K562 (cell line): Measurements from ENCODE around the gene COMMD10. TPM values are rescaled to one million over a fixed set of nuclear protein-coding genes. Genes with fewer than 3 reads are reported as not detected.

Experiments
- ASH1L ChIP-seq: fragments of 450-650 bp; IDR thresholded peaks from 2 replicates; pipeline ENCODE4 v1.6.1; 2018; ENCODE audit warnings: borderline replicate concordance, mild to moderate bottlenecking, low read depth; ENCODE audit not compliant: partially characterized antibody
- ESRRA ChIP-seq: fragments of 450-650 bp; IDR thresholded peaks from 2 replicates; pipeline ENCODE4 v1.6.1; 2014; ENCODE audit warnings: low read depth, mild to moderate bottlenecking, moderate library complexity, borderline replicate concordance
- FOSL1 ChIP-seq: fragments of 200-800 bp; sonication (Bioruptor generic); conservative IDR thresholded peaks from 2 replicates; pipeline ENCODE4 v1.6.1; 2016; ENCODE audit warnings: missing genetic modification characterization, missing compliant biosample characterization
- GABPB2 ChIP-seq: fragments of 250-450 bp; sonication (Bioruptor Pico); conservative IDR thresholded peaks from 2 replicates; pipeline ENCODE4 v1.5.1; 2021; ENCODE audit warnings: mild to moderate bottlenecking
- GATA2 ChIP-seq: sonication (generic); formaldehyde crosslinking; IDR thresholded peaks from 2 replicates; pipeline ENCODE4 v1.4.0; 2020; ENCODE audit warnings: mild to moderate bottlenecking, missing genetic modification reagents
- HDGF ChIP-seq: fragments of 450-650 bp; IDR thresholded peaks from 2 replicates; pipeline ENCODE4 v1.6.1; 2016
- HNRNPLL ChIP-seq: fragments of 200-400 bp; formaldehyde crosslinking; IDR thresholded peaks from 2 replicates; pipeline ENCODE4 v1.6.1; 2017; ENCODE audit warnings: low read length, low read depth, mild to moderate bottlenecking; ENCODE audit not compliant: poor library complexity, severe bottlenecking
- SMAD2 ChIP-seq: fragments of 150-350 bp; IDR thresholded peaks from 2 replicates; pipeline ENCODE4 v1.6.1; 2014; ENCODE audit warnings: low read depth, mild to moderate bottlenecking, low read length
- SMARCC2 ChIP-seq: fragments of 450-650 bp; IDR thresholded peaks from 2 replicates; pipeline ENCODE4 v1.6.1; 2017; ENCODE audit warnings: antibody characterized with exemption, moderate library complexity, mild to moderate bottlenecking, low read depth
- SP2 ChIP-seq: IDR thresholded peaks from 2 replicates; pipeline ENCODE4 v1.6.1; 2011; ENCODE audit warnings: mild to moderate bottlenecking, low read depth, low read length, moderate library complexity; ENCODE audit not compliant: poor library complexity, severe bottlenecking; ENCODE audit errors: extremely low read depth
- ZFPM2 ChIP-seq: fragments of 250-450 bp; sonication (Bioruptor Pico); IDR thresholded peaks from 2 replicates; pipeline ENCODE4 v1.5.1; 2022; ENCODE audit warnings: mild to moderate bottlenecking
- ZNF583 ChIP-seq: fragments of 250-450 bp; sonication (Bioruptor Pico); IDR thresholded peaks from 2 replicates; pipeline ENCODE4 v1.4.0; 2020
- polyA plus RNA-seq, 8 experiments: library from polyadenylated mRNA; depleted of rRNA in 4 of 8; stranded (reverse) in 5 of 8; unstranded in 3 of 8; fragments of >200 nt; fragmentation: Nextera tagmentation in 2 of 8; fragmentation: Illumina TruSeq in 1 of 8; extraction: Ambion mirVana in 2 of 8; extraction: Trizol in 1 of 8; gene quantifications; 2 replicates each; pipeline versions ENCODE4 v1.2.1 to v1.2.3, GENCODE V29; 2011 to 2014; ENCODE audit warnings: inconsistent platforms in 1 of 8, missing spikeins in 1 of 8
- total RNA-seq, 7 experiments: library from RNA; depleted of rRNA in 6 of 7; stranded (reverse); fragments of >200 nt in 6 of 7; fragmentation: Illumina TruSeq in 2 of 7; extraction: Trizol in 2 of 7; gene quantifications; 2 replicates each; pipeline versions ENCODE4 v1.2.1 to v1.2.3, GENCODE V29; 2011 to 2021; ENCODE audit warnings: low replicate concordance in 1 of 7
- TF ChIP-seq, protein P1 (sequence below): sonication (generic); formaldehyde crosslinking; IDR thresholded peaks from 2 replicates; pipeline ENCODE4 v1.8.0; 2022; ENCODE audit warnings: missing genetic modification reagents, mild to moderate bottlenecking, moderate library complexity, borderline replicate concordance
- TF ChIP-seq, protein P2 (sequence below): fragments of 250-450 bp; sonication (Bioruptor Pico); IDR thresholded peaks from 2 replicates; pipeline ENCODE4 v1.8.0; 2022; ENCODE audit warnings: moderate library complexity, mild to moderate bottlenecking, inconsistent platforms
- TF ChIP-seq, protein P3 (sequence below): sonication (generic); formaldehyde crosslinking; IDR thresholded peaks from 2 replicates; pipeline ENCODE4 v1.8.1; 2023; ENCODE audit warnings: mild to moderate bottlenecking, missing genetic modification reagents
- TF ChIP-seq, protein P4 (sequence below): fragments of 250-450 bp; sonication (Bioruptor Pico); IDR thresholded peaks from 2 replicates; pipeline ENCODE4 v1.6.1; 2021; ENCODE audit warnings: mild to moderate bottlenecking
- TF ChIP-seq, protein P5 (sequence below): fragments of 250-450 bp; sonication (Bioruptor Pico); IDR thresholded peaks from 2 replicates; pipeline ENCODE4 v1.9.0; 2021; ENCODE audit warnings: mild to moderate bottlenecking, inconsistent platforms
- TF ChIP-seq, protein P6 (sequence below): fragments of 250-450 bp; sonication (Bioruptor Pico); IDR thresholded peaks from 2 replicates; pipeline ENCODE4 v1.5.0; 2022; ENCODE audit warnings: mild to moderate bottlenecking

Gene COMMD10
- total and polyA plus RNA-seq, 9 of the 15 experiments (the other 6 are each of a cell fraction or from before 2014, with no cell fraction given): 17.9 to 101 (median 28.0) TPM

DNA sequence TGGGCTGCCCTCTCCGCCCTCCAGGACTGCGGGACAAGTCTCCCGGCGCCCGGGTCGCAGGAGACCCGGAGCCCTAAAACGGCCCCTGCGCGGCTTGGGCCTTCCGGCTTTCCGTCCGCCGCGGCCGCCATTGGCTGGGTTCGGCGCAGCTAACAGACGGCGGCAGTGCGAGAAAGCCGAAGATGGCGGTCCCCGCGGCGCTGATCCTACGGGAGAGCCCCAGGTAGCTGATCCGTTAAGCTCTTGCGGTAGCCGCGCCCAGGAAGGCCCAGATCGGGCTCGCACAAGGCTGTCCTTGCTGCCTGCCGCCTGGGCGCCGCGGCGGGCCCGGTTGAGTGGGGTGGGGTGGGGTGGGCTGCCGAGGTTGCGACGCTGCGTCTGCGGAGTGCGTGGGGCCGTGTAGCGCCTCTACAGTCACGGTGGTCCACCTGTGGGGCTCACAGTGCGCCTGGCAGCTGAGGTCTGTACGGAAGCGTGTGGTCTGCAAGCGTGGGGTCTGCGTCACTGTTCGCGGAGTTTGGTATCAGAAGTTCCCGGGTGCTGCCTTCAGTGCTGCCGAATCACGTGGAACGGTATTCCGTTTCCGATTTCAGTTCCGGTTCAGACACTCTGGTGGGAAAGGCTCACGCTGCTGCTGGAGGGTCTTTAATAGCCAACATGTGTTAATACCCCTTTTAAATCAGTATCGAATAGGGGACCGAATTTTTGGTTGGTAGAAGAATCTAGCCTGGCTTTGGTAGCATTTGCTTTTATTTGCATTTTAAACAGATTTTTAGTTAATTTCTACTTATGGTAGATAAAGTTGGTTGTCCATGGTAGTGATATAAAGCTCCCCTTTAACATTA is at the start of gene COMMD10 (continued):
- TF ChIP-seq, protein P1, sequence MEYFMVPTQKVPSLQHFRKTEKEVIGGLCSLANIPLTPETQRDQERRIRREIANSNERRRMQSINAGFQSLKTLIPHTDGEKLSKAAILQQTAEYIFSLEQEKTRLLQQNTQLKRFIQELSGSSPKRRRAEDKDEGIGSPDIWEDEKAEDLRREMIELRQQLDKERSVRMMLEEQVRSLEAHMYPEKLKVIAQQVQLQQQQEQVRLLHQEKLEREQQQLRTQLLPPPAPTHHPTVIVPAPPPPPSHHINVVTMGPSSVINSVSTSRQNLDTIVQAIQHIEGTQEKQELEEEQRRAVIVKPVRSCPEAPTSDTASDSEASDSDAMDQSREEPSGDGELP (CRISPR knock-in tag): peak; percentile 86
- TF ChIP-seq ZNF583 (CRISPR knock-in tag) (no peak), HDGF (no peak), GABPB2 (CRISPR knock-in tag) (no peak), GATA2 (no peak), ZFPM2 (CRISPR knock-in tag) (no peak), SMARCC2 (no peak), FOSL1 (tag) (peak; percentile 9; the same call in 1 of the 2 replicates), SP2 (no peak), ASH1L (no peak), ESRRA (no peak), HNRNPLL (peak; percentile 53), SMAD2 (no peak)
- TF ChIP-seq, protein P2, sequence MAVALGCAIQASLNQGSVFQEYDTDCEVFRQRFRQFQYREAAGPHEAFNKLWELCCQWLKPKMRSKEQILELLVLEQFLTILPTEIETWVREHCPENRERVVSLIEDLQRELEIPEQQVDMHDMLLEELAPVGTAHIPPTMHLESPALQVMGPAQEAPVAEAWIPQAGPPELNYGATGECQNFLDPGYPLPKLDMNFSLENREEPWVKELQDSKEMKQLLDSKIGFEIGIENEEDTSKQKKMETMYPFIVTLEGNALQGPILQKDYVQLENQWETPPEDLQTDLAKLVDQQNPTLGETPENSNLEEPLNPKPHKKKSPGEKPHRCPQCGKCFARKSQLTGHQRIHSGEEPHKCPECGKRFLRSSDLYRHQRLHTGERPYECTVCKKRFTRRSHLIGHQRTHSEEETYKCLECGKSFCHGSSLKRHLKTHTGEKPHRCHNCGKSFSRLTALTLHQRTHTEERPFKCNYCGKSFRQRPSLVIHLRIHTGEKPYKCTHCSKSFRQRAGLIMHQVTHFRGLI (CRISPR knock-in tag): no peak
- TF ChIP-seq, protein P3, sequence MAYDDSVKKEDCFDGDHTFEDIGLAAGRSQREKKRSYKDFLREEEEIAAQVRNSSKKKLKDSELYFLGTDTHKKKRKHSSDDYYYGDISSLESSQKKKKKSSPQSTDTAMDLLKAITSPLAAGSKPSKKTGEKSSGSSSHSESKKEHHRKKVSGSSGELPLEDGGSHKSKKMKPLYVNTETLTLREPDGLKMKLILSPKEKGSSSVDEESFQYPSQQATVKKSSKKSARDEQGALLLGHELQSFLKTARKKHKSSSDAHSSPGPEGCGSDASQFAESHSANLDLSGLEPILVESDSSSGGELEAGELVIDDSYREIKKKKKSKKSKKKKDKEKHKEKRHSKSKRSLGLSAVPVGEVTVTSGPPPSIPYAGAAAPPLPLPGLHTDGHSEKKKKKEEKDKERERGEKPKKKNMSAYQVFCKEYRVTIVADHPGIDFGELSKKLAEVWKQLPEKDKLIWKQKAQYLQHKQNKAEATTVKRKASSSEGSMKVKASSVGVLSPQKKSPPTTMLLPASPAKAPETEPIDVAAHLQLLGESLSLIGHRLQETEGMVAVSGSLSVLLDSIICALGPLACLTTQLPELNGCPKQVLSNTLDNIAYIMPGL: no peak
- TF ChIP-seq, protein P4, sequence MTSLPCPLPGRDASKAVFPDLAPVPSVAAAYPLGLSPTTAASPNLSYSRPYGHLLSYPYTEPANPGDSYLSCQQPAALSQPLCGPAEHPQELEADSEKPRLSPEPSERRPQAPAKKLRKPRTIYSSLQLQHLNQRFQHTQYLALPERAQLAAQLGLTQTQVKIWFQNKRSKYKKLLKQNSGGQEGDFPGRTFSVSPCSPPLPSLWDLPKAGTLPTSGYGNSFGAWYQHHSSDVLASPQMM (CRISPR knock-in tag): no peak
- TF ChIP-seq, protein P5, sequence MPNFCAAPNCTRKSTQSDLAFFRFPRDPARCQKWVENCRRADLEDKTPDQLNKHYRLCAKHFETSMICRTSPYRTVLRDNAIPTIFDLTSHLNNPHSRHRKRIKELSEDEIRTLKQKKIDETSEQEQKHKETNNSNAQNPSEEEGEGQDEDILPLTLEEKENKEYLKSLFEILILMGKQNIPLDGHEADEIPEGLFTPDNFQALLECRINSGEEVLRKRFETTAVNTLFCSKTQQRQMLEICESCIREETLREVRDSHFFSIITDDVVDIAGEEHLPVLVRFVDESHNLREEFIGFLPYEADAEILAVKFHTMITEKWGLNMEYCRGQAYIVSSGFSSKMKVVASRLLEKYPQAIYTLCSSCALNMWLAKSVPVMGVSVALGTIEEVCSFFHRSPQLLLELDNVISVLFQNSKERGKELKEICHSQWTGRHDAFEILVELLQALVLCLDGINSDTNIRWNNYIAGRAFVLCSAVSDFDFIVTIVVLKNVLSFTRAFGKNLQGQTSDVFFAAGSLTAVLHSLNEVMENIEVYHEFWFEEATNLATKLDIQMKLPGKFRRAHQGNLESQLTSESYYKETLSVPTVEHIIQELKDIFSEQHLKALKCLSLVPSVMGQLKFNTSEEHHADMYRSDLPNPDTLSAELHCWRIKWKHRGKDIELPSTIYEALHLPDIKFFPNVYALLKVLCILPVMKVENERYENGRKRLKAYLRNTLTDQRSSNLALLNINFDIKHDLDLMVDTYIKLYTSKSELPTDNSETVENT (CRISPR knock-in tag): no peak
- TF ChIP-seq, protein P6, sequence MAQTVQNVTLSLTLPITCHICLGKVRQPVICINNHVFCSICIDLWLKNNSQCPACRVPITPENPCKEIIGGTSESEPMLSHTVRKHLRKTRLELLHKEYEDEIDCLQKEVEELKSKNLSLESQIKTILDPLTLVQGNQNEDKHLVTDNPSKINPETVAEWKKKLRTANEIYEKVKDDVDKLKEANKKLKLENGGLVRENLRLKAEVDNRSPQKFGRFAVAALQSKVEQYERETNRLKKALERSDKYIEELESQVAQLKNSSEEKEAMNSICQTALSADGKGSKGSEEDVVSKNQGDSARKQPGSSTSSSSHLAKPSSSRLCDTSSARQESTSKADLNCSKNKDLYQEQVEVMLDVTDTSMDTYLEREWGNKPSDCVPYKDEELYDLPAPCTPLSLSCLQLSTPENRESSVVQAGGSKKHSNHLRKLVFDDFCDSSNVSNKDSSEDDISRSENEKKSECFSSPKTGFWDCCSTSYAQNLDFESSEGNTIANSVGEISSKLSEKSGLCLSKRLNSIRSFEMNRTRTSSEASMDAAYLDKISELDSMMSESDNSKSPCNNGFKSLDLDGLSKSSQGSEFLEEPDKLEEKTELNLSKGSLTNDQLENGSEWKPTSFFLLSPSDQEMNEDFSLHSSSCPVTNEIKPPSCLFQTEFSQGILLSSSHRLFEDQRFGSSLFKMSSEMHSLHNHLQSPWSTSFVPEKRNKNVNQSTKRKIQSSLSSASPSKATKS: no peak
